Cardiac septum (tissue), 1 donor: ENCODE data around the gene ATP10A. TPM values are rescaled to one million over a fixed set of nuclear protein-coding genes. Genes with fewer than 3 reads are reported as not detected.

Experiments used
- DNase-seq: peaks from one replicate; pipeline ENCODE4 v3.0.0-alpha.2; 2020; ENCODE audit warnings: low spot score
- intact Hi-C: fragments of 100-400 bp; cut with DNase I; formaldehyde crosslinking; loops from one replicate; pipeline ENCODE4 v1.14.0; 2022
- total RNA-seq: library from RNA; stranded (reverse); fragmentation: NEBNext Ultra II Directional; extraction: Animal tissue kit (Norgen Biotek cat#: 25700); gene quantifications from one replicate; pipeline ENCODE4 v1.2.1, GENCODE V29; 2021
- donor health status: DM: no; HTN: no; CAD: no.

Gene ATP10A
- total RNA-seq, 1 donor from 2014 or later: 0.94 TPM

DNA sequence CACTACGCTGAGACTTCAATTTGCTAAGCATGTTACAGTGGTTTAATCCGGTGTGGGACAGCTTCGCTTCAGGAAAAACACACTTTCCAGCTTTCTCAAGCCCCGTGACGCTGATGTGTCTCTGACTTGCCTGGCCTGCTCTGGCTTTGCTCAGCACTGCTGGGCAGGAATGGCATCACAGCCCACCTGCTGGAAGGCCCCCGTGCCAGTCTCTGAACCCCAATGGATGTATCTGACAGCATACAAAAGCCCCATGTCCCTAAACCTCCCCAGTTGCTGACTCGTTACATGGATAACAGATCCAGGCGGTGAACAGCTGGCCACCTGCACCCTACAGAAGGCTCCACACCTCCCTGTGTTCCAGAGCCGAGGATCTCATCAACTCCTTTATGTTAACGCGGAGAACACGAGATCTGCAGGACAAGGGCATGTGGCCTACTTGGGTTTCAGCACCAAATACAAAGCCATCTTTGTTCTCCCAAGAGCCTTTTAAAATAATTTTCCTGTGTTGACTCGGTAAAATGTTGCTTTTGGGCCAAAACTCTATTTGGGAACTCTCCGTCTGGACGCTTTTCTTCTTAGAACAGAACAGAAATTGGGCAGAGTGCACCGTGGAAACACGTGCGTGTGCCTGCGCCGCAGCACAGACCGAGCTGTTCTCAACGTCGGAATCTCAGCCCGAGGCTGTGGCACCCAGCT lies 61.4 kb downstream of the ATP10A start:
- intact Hi-C loops: no loop called here
- no peak for DNase-seq

GRCh38 chr15:25800761-25801515 lies 62.2 kb downstream of the ATP10A start:
- intact Hi-C loops: no loop called here
- no peak for DNase-seq

- intact Hi-C loops: loop anchor here (10.0 kb wide), 1 partner anchor 65 kb away; no protein-coding TSS in a partner anchor
- no peak for DNase-seq
Observed at GRCh38 chr15:25799906-25800700, 63.0 kb downstream of the ATP10A start.

DNA sequence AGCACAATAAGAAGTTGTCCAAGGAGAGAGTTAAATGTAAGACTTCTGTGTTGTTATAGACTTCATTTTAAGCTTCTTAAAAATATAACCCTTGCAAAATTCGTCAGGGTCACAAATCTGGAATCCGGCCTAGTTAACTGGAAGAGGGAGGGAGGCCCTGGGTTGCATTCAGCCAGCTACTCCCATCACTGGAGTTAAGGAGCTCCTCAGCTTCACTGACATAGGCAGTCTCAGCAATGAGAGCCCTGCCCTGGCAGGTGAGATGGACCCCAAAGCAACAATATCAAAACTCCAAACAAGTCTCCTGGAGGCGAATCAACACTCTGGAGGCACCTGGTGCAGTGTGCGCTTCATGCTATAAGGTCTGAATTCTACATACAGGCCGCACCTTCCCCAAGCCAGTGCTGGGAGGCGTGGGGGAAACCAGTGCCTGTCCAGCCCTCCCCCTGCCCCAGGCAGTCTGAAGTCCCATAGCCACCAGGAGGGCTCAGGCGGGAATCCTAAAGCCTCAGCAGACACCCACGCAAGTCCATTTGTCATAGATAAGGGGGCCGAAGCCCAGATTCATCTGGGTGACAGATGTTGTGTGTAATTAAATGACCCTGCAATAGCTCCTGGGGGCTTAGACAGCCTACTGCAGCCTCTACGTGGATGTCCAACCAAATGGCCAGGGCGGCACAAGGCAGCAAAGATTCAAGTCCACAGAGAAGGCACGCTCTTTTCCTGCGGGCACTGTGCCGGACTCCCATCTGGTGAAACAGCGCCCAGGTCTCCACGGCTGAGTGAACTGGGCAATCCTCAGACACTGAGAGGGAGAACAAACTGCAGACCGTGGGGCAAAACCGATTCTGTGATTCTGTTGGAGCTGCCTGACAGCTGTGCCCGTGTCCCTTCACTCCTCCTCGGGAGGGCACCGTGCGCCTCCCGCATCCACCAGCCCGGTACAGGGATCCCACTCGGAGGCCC lies 64.9 kb downstream of the ATP10A start:
- intact Hi-C loops: loop anchor here (10.0 kb wide), 1 partner anchor 63 kb away; no protein-coding TSS in a partner anchor
- no peak for DNase-seq

- DNase-seq: no peak
- intact Hi-C loops: loop anchor here (10.0 kb wide), 1 partner anchor 63 kb away; no protein-coding TSS in a partner anchor
Observed at GRCh38 chr15:25797511-25797935, 65.6 kb downstream of the ATP10A start.

DNA sequence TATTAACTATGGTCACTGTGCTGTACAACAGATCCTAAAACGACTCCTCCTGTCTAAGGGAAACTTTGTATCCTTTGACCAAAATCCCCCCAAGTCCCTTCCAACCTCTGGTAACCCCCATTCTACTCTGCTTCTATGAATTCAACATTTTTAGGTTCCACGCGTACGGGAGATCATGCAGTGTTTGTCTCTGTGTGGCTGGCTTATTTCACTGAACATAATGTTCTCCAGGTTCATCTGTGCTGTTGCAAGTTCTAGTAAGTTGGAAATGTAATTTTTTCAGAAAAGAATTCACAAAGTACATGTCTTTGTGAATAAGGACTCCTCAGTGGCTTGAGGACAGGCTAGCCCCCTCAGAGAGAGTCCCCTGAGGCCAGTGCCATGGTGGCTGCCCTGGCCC lies 66.1 kb downstream of the ATP10A start:
- intact Hi-C loops: loop anchor here (10.0 kb wide), 1 partner anchor 62 kb away; no protein-coding TSS in a partner anchor
- DNase-seq: no peak

DNA sequence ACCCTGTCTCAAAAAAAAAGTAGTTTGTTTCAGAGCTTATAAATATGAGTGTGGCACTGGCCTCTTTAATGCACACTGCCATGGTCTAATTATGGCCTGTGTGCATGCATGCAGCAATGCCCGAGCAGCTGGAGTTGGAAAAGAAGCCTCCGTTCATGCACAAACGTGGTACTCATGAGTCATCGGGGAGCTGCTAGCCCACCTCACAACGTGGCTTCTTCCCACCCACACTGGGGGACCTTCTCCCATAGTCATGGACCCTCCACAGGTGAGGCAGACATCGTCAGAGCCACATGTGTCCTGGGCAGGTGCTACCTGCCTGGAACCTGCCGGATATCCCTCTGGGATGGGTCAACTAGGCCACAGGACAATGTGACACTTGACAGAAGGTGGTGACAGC lies 66.7 kb downstream of the ATP10A start:
- intact Hi-C loops: loop anchor here (10.0 kb wide), 1 partner anchor 62 kb away; no protein-coding TSS in a partner anchor
- no peak for DNase-seq

- no peak for DNase-seq
- intact Hi-C loops: loop anchor here (10.0 kb wide), 1 partner anchor 61 kb away; no protein-coding TSS in a partner anchor
Observed at GRCh38 chr15:25795712-25796111, 67.4 kb downstream of the ATP10A start.

- DNase-seq: no peak
- intact Hi-C loops: loop anchor here (10.0 kb wide), 1 partner anchor 60 kb away; no protein-coding TSS in a partner anchor
Observed at GRCh38 chr15:25795061-25795460, 68.1 kb downstream of the ATP10A start.

- intact Hi-C loops: loop anchor here (10.0 kb wide), 1 partner anchor 59 kb away; no protein-coding TSS in a partner anchor
- DNase-seq: no peak
Observed at GRCh38 chr15:25793354-25794050, 69.6 kb downstream of the ATP10A start.

GRCh38 chr15:25792128-25792527 lies 71.0 kb downstream of the ATP10A start:
- no peak for DNase-seq
- intact Hi-C loops: loop anchor here (10.0 kb wide), 1 partner anchor 57 kb away; no protein-coding TSS in a partner anchor

- intact Hi-C loops: loop anchor here (5.0 to 10.0 kb wide), 2 partner anchors 55 to 72 kb away; partner anchors contain the start of gene ATP10A
- no peak for DNase-seq
Observed at GRCh38 chr15:25790000-25790660, 73.0 kb downstream of the ATP10A start.

- no peak for DNase-seq
- intact Hi-C loops: loop anchor here (5.0 kb wide), 1 partner anchor 73 kb away; the partner anchor contains the start of gene ATP10A
Observed at GRCh38 chr15:25789616-25789999, 73.5 kb downstream of the ATP10A start.

GRCh38 chr15:25789211-25789610 lies 73.9 kb downstream of the ATP10A start:
- DNase-seq: no peak
- intact Hi-C loops: loop anchor here (5.0 kb wide), 1 partner anchor 73 kb away; the partner anchor contains the start of gene ATP10A

GRCh38 chr15:25787855-25788520 lies 75.1 kb downstream of the ATP10A start:
- no peak for DNase-seq

GRCh38 chr15:25787381-25787780 lies 75.7 kb downstream of the ATP10A start:
- intact Hi-C loops: loop anchor here (5.0 kb wide), 1 partner anchor 75 kb away; the partner anchor contains the start of gene ATP10A
- no peak for DNase-seq

More at GRCh38 chr15:25787855-25788520, 75.1 kb downstream of the ATP10A start:
- intact Hi-C loops: loop anchor here (5.0 kb wide), 1 partner anchor 74 kb away; the partner anchor contains the start of gene ATP10A
